Choroid plexus epithelial cell (primary cell): ENCODE data around the gene HSPA6.
"Not testable (repeated sequence)": the region's sequence is repeated elsewhere in the genome, so short reads cannot be mapped to it uniquely, and the experiment has no call there.

Experiments used
- DNase-seq: peaks from one replicate; pipeline ENCODE4 v3.0.0-alpha.2; 2010; ENCODE audit warnings: low read depth
- H3K4me3 ChIP-seq: 2 replicates; pipeline ENCODE4 v1.5.1; 2011; ENCODE audit warnings: low read depth, mild to moderate bottlenecking, control low read depth, low read length, moderate library complexity
- CTCF ChIP-seq: conservative IDR thresholded peaks from 2 replicates; pipeline ENCODE4 v1.5.1; 2011; ENCODE audit warnings: low read depth, mild to moderate bottlenecking, control low read depth, inconsistent platforms, low read length, moderate library complexity

The HSPA6 gene

DNA sequence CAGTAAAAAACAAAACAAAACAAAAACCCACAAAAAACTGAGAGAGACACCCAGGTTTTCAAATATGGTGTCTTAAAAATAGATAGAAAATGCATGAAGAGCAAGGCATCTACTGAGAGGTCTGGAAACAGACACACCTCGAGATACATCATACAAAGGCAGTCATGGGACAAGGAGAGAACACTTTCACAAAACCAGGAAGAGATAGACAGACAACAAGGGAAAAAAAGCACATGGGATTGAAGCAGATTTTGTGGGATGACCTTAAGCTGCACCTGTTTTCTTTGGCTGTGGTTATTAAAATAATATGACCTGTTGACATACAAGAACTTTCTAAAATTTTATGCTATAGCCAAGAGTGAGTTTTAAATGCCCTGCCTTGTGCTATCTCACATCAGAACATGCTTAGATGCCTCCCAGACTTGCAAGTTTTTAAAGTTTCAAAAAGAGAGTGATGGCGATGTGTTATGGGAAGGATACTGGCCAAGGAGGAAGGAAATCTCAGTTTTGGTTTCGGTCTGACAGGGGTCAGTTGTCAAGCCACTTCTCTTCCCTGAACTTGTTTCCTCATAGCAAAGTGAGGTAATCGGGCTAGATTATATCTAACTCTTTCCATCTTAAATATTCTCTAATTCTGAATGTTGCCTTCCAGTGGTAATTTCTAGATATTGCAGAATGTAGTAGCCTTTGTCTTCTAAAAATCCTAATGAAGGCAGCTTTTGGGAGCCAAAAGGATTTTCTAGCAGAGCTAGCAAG lies 36.8 kb downstream of the HSPA6 start:
- DNase-seq: peak; percentile 38
- peak; percentile 5 for TF ChIP-seq CTCF

GRCh38 chr1:161562441-161562840 lies 38.1 kb downstream of the HSPA6 start:
- not testable (repeated sequence) for H3K4me3 ChIP-seq, DNase-seq

More for the DNA sequence above, 36.8 kb downstream of the HSPA6 start:
- not testable (repeated sequence) for H3K4me3 ChIP-seq

- not testable (repeated sequence) for DNase-seq, H3K4me3 ChIP-seq
These were observed 39.2 kb downstream of the HSPA6 start for GRCh38 chr1:161563522-161563921.

DNA sequence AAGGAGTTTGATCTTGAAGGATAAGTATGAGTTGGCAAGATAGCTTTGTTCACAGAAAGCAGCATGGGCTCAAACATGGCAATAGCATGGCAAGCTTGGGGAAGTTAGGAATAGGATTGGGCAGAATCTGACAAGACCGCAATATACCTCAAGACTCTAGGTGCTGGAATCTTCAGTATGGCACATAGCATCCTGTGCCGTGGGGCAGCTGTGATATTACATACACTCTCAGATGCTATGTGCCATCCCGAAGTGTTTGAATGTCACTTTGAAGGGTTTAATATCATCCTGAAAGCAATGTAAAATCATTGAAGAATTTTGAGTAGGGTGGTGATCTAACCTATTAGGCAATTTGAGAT lies 42.2 kb downstream of the HSPA6 start:
- not testable (repeated sequence) for H3K4me3 ChIP-seq, DNase-seq

DNA sequence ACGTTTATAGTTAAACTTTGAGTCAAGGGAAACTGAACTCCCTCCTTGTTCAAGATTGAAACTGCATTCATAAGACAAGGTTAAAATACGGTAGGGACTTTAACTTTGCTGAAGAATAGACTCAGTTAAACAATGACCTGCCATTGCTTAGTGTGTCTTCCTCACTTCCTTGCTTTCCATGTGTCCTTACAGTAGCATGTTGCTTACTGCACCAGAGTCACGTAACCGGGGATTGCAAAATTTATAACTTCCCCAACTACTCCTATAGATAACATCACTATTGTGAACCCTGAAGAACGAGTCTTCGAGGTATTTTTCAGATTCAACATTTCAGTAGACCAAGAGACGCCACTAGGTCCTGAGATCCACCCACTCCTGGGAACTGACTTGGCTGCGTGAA lies 47.4 kb downstream of the HSPA6 start:
- not testable (repeated sequence) for H3K4me3 ChIP-seq, DNase-seq
